ENCODE measurements around the gene SRMS. TPM values are rescaled to one million over a fixed set of nuclear protein-coding genes. Genes with fewer than 3 reads are reported as not detected.
"Not testable (repeated sequence)": the region's sequence is repeated elsewhere in the genome, so short reads cannot be mapped to it uniquely, and the experiment has no call there.

SRMS gene
- total RNA-seq, 1 donor from 2014 or later: not detected

DNA sequence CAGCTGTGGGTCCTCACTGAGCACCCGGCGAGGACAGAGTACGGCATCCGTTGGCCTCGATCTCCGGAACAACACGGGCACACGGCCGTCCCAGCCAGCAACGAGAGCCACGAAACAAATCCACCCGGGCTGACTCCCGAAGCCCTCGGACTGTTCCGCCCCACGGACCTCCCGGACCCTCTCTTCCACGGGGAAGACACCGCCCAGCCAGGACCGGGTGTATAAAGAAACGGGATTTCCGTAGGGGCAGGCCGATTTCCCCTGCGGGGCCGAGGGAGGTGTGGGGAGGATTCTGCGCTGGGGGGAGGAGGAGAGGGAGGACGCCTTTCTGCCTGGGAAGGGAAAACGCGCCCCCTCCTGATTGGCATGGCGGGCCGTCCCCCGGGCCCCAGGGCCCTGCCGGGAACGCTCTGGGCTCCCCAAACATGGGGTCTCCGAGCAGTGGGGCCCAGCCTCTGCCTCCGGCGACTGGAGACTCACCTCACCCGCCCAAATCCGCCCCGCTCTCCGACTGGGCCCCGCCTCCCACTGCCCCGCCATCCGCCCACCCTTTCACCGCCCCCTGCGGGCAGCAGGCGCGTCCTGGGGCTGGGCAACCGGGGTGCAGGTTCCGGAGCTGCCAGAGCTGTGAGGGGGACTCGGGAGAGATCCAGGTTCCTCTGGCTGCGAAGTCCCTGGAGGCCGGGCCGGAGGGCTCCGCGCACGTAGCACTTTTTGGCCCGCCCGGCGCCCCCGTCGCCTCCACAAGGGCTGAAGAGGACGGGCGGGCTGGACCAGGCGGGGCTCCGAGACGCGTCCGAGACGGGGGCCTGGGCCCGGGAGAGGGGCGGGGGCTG is 27.7 kb downstream of the SRMS start:
- peak; percentile 30 for TF ChIP-seq CTCF (IDR thresholded peaks at IDR 0.05)
- Histone ChIP-seq H3K36me3 (peaks cover 19% of the 10 kb centered on the region), H3K4me1 (peaks cover 30% of the 10 kb centered on the region), H3K4me3 (peak overlapping the region; percentile 93), H3K27me3 (ENCODE audit: low read depth) (no peaks in the 10 kb centered on the region), H3K27ac (peak overlapping the region; percentile 96), H3K9me3 (no peaks in the 10 kb centered on the region)
- intact Hi-C loops (cut with DNase I): no loop called here
- ATAC-seq (peak; percentile 71 to 74), DNase-seq (peak; percentile 73)

DNA sequence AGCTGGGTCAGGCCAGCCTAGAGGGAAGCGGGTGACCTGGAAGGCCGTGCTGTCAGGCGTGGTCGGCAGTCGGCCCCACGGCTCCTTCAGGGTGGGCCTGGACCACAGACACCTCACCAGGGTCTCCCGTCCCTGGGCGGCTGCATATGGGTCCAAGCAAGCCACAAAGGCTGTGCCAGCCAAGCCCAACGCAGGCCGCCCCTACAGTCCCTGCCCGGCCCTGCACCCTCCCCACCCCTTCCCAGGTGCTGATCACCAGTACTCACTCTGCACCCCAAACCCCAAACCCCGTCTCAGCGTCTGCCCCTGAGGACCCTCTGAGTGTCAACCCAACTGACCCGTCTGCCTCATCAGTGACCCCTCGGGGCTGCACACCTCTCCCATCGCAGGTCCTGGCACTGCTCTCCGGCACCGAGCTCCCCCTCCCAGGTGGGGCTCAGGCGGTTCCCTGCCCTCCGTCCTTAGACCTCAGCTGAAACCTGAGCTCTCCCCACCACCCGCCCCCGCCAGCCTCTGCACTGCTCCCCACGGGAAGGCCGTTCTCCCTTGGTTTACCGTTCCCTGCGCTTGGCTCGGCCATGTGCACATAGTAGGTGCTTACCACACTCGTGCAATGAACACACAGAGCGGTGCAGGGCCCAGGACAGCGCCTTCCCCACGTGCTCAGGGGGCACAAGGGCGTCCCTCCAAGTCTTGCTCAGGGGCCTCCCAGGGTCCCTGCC is 28.4 kb downstream of the SRMS start:
- intact Hi-C loops (cut with DNase I): no loop called here
- Histone ChIP-seq H3K27me3 (ENCODE audit: low read depth) (no peaks in the 10 kb centered on the region), H3K4me1 (peaks cover 30% of the 10 kb centered on the region), H3K36me3 (peaks cover 19% of the 10 kb centered on the region), H3K4me3 (peak overlapping the region; percentile 93), H3K9me3 (no peaks in the 10 kb centered on the region), H3K27ac (peak overlapping the region; percentile 96)
- TF ChIP-seq CTCF (IDR thresholded peaks at IDR 0.05): no peak
- no peak for ATAC-seq
- DNase-seq: peak; percentile 52

DNA sequence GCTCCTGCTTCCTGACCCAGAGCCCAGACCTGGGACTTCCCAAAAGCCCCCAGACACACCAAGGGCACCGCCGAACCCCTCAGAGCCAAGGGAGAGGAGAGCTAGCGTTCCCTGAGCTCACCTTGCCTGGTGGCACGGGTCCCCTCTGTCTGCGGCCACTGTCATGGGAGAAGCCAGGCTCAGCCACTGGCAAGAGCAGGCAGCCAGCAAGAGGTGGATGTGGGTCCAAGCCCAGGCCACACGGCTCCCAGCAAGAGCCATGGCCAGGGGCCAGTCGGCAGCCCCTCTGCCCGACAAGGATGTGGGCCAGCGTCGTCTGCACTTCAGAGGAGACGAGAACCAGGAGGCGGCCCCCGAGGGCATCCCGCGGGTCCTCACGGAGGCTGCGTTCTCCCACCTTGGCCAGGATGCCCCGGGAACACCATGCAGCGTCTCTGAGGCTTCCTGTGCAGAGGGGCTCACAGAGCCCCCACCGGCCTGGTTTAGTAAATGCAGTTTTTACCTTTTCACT is 29.1 kb downstream of the SRMS start:
- Histone ChIP-seq H3K9me3 (no peaks in the 10 kb centered on the region), H3K27me3 (ENCODE audit: low read depth) (no peaks in the 10 kb centered on the region), H3K4me1 (peaks cover 30% of the 10 kb centered on the region), H3K4me3 (no peak overlapping the region), H3K27ac (no peak overlapping the region), H3K36me3 (peaks cover 14% of the 10 kb centered on the region)
- ATAC-seq (no peak), DNase-seq (peak; percentile 41)
- no peak for TF ChIP-seq CTCF (IDR thresholded peaks at IDR 0.05)
- intact Hi-C loops (cut with DNase I): no loop called here

DNA sequence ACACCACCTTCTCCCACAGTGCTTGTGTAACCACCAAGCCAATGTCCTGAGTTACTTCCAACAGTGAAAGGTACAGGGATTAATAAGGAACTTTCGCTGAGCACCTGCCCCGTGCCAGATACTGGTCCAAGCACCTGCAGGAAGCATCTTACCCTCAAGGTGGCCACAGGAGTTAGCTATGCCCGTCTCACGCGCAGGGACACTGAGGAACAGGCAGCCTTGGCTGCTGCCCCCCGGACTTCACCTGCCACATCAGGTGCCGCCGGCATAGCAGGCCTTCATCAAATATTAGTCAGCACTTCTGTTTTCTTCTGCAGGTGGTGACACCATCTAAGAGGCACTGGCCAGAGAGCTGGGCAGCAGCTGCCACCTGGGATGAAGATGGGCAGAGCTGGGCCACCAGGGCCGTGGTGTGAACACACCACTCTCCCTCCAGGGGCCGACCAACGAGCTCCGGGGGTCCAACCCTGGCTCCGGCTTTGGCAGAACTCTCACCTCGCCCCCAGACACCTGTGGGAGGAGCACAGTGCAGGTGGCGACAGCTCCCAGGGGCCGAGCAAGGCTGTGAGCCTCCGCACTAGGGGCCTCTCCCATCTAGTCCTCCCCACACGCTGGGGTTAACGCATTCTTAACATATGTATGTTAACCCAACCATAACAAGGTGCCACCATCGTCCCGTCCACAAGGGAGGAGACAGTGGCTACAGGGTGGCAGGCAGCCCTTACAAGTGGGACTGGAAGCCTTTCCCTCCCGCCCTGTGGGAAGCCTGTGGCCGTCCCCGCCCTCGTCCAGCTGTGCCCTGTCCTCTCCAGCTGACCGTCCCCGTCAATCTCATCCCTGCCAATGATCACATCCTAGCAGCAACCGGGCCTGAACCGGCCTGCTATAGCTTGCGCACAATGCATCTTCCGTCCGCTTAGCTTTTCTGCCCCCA is 29.9 kb downstream of the SRMS start:
- H3K27me3 ChIP-seq (ENCODE audit: low read depth): no peaks in the 10 kb centered on the region
- peaks cover 7% of the 10 kb centered on the region for H3K36me3 ChIP-seq
- no peak overlapping the region for H3K27ac ChIP-seq
- H3K4me3 ChIP-seq: no peak overlapping the region
- DNase-seq (peak; percentile 41), ATAC-seq (no peak)
- TF ChIP-seq CTCF (IDR thresholded peaks at IDR 0.05): no peak
- H3K4me1 ChIP-seq: peaks cover 25% of the 10 kb centered on the region
- H3K9me3 ChIP-seq: no peaks in the 10 kb centered on the region
- intact Hi-C loops (cut with DNase I): no loop called here

DNA sequence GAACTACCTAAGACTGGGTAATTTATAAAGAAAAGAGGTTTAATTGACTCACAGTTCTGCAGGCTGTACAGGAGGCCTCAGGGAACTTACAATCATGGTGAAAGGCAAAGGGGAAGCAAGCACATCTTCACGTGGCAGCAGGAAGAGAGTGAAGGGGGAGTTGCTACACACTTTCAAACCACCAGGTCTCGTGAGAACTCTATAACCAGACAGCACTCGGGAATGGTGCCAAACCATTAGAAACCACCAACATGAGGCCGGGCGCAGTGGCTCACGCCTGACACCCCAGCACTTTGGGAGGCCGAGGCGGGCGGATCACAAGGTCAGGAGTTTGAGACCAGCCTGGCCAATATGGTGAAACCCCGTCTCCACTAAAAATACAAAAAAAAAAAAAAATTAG is 33.0 kb downstream of the SRMS start:
- H3K36me3 ChIP-seq; H3K4me3 ChIP-seq; DNase-seq; H3K9me3 ChIP-seq; ATAC-seq; H3K27ac ChIP-seq; H3K4me1 ChIP-seq; intact Hi-C loops (cut with DNase I): not testable (repeated sequence)
- peaks cover 10% of the 10 kb centered on the region for H3K27me3 ChIP-seq (ENCODE audit: low read depth)
